HEK293 (cell line): ENCODE data around the gene MED23.

Experiments used
- CTCF ChIA-PET: fragments of 350-600 bp; formaldehyde crosslinking; extraction: SDS; loops from one replicate; lab custom pipeline; 2021; ENCODE audit warnings: antibody characterized with exemption; lab: Yijun Ruan, JAX
- POLR2A ChIA-PET: fragments of 300-600 bp; formaldehyde crosslinking; extraction: SDS; loops from one replicate; lab custom pipeline; 2020; ENCODE audit warnings: antibody characterized with exemption, inconsistent platforms; lab: Yijun Ruan, JAX
- H3K27ac ChIP-seq: fragments of 200-500 bp; sonication (Bioruptor generic); 2 replicates; pipeline ENCODE4 v1.5.1; 2014; ENCODE audit warnings: low read depth, low read length, control low read depth, inconsistent platforms; ENCODE audit errors: extremely low read depth
- H3K36me3 ChIP-seq, 2 experiments: fragments of 200-500 bp in 1 of 2; sonication (Bioruptor generic) in 1 of 2; 1 replicate in 1 of 2; 2 replicates in 1 of 2; pipeline ENCODE4 v1.5.1; 2014 to 2017; ENCODE audit warnings: inconsistent platforms in 2 of 2, low read length in 2 of 2; ENCODE audit not compliant: control insufficient read depth in 2 of 2, insufficient read depth in 1 of 2
- H3K4me1 ChIP-seq: fragments of 200-500 bp; sonication (Bioruptor generic); 2 replicates; pipeline ENCODE4 v1.5.1; 2014; ENCODE audit warnings: mild to moderate bottlenecking, low read length, inconsistent platforms; ENCODE audit not compliant: control insufficient read depth, insufficient read depth
- H3K4me3 ChIP-seq: 2 replicates; pipeline ENCODE4 v1.5.1; 2011; ENCODE audit warnings: low read depth, mild to moderate bottlenecking, control low read depth, low read length, moderate library complexity
- H3K9me3 ChIP-seq: fragments of 200-500 bp; sonication (Bioruptor generic); 2 replicates; pipeline ENCODE4 v1.5.1; 2014; ENCODE audit warnings: low read depth, low read length, inconsistent platforms; ENCODE audit not compliant: control insufficient read depth, insufficient read depth
- INSM2 ChIP-seq: fragments of 450-650 bp; formaldehyde crosslinking; IDR thresholded peaks from 2 replicates; pipeline ENCODE4 v1.5.1; 2016; ENCODE audit warnings: missing biosample characterization, missing genetic modification characterization
- KLF7 ChIP-seq: fragments of 450-650 bp; formaldehyde crosslinking; IDR thresholded peaks from 2 replicates; pipeline ENCODE4 v1.5.1; 2016; ENCODE audit warnings: missing biosample characterization, missing genetic modification characterization, borderline replicate concordance
- REST ChIP-seq: fragments of 450-650 bp; formaldehyde crosslinking; IDR thresholded peaks from 2 replicates; pipeline ENCODE4 v1.5.1; 2016; ENCODE audit warnings: missing biosample characterization, missing genetic modification characterization
- TRIM28 ChIP-seq: IDR thresholded peaks from 2 replicates; pipeline ENCODE4 v1.6.1; 2011; ENCODE audit warnings: low read length, control low read depth, borderline replicate concordance
- TSHZ1 ChIP-seq: fragments of 450-650 bp; formaldehyde crosslinking; IDR thresholded peaks from 2 replicates; pipeline ENCODE4 v1.5.1; 2016; ENCODE audit warnings: missing biosample characterization, missing genetic modification characterization, borderline replicate concordance
- ZBTB1 ChIP-seq: fragments of 450-650 bp; formaldehyde crosslinking; IDR thresholded peaks from 2 replicates; pipeline ENCODE4 v1.5.1; 2016; ENCODE audit warnings: missing biosample characterization, missing genetic modification characterization
- ZBTB20 ChIP-seq: fragments of 450-650 bp; formaldehyde crosslinking; IDR thresholded peaks from 2 replicates; pipeline ENCODE4 v1.5.1; 2016; ENCODE audit warnings: missing biosample characterization, missing genetic modification characterization
- ZNF155 ChIP-seq: fragments of 450-650 bp; formaldehyde crosslinking; IDR thresholded peaks from 2 replicates; pipeline ENCODE4 v1.5.1; 2016; ENCODE audit warnings: missing biosample characterization, missing genetic modification characterization
- ZNF157 ChIP-seq: fragments of 450-650 bp; formaldehyde crosslinking; IDR thresholded peaks from 2 replicates; pipeline ENCODE4 v1.5.1; 2016; ENCODE audit warnings: missing biosample characterization, missing genetic modification characterization
- ZNF26 ChIP-seq: fragments of 450-650 bp; formaldehyde crosslinking; IDR thresholded peaks from 2 replicates; pipeline ENCODE4 v1.5.1; 2016; ENCODE audit warnings: missing biosample characterization, missing genetic modification characterization
- ZNF324 ChIP-seq: fragments of 450-650 bp; formaldehyde crosslinking; IDR thresholded peaks from 2 replicates; pipeline ENCODE4 v1.5.1; 2016; ENCODE audit warnings: missing biosample characterization, missing genetic modification characterization
- ZNF366 ChIP-seq: fragments of 450-650 bp; formaldehyde crosslinking; conservative IDR thresholded peaks from 2 replicates; pipeline ENCODE4 v1.5.1; 2016; ENCODE audit warnings: missing biosample characterization, missing genetic modification characterization
- ZNF416 ChIP-seq: fragments of 450-650 bp; formaldehyde crosslinking; IDR thresholded peaks from 2 replicates; pipeline ENCODE4 v1.5.1; 2016; ENCODE audit warnings: missing biosample characterization, missing genetic modification characterization
- ZNF510 ChIP-seq: fragments of 450-650 bp; formaldehyde crosslinking; IDR thresholded peaks from 2 replicates; pipeline ENCODE4 v1.5.1; 2018; ENCODE audit warnings: mild to moderate bottlenecking, missing genetic modification characterization, missing biosample characterization; ENCODE audit not compliant: insufficient replicate concordance
- ZNF530 ChIP-seq: fragments of 450-650 bp; formaldehyde crosslinking; IDR thresholded peaks from 2 replicates; pipeline ENCODE4 v1.5.1; 2016; ENCODE audit warnings: low read depth, missing biosample characterization, missing genetic modification characterization
- ZNF548 ChIP-seq: fragments of 450-650 bp; formaldehyde crosslinking; IDR thresholded peaks from 2 replicates; pipeline ENCODE4 v1.5.1; 2016; ENCODE audit warnings: missing biosample characterization, missing genetic modification characterization
- ZNF558 ChIP-seq: fragments of 450-650 bp; formaldehyde crosslinking; IDR thresholded peaks from 2 replicates; pipeline ENCODE4 v1.5.1; 2016; ENCODE audit warnings: missing biosample characterization, missing genetic modification characterization
- ZNF580 ChIP-seq: fragments of 450-650 bp; formaldehyde crosslinking; IDR thresholded peaks from 2 replicates; pipeline ENCODE4 v1.5.1; 2016; ENCODE audit warnings: missing biosample characterization, missing genetic modification characterization
- ZNF639 ChIP-seq: fragments of 450-650 bp; formaldehyde crosslinking; IDR thresholded peaks from 2 replicates; pipeline ENCODE4 v1.5.1; 2016; ENCODE audit warnings: missing biosample characterization, missing genetic modification characterization
- ZSCAN16 ChIP-seq: fragments of 450-650 bp; formaldehyde crosslinking; IDR thresholded peaks from 2 replicates; pipeline ENCODE4 v1.5.1; 2016; ENCODE audit warnings: missing biosample characterization, missing genetic modification characterization
- ZSCAN18 ChIP-seq: fragments of 450-650 bp; formaldehyde crosslinking; IDR thresholded peaks from 2 replicates; pipeline ENCODE4 v1.5.1; 2016; ENCODE audit warnings: missing biosample characterization, missing genetic modification characterization
- ZXDB ChIP-seq: fragments of 450-650 bp; formaldehyde crosslinking; IDR thresholded peaks from 2 replicates; pipeline ENCODE4 v1.5.1; 2016; ENCODE audit warnings: missing biosample characterization, missing genetic modification characterization

Gene MED23

GRCh38 chr6:131627724-131628682 lies at the start of gene MED23:
Gene MED23 (minus strand): TSS chr6:131628242. CDS start chr6:131628049, 193 bp downstream.
- Histone ChIP-seq H3K4me1 (0 out of 2 replicates have a peak, but pooled peaks cover 4% of the 10 kb centered on the region), H3K27ac (peak within 1 kb of the TSS; percentile 75), H3K9me3 (no peaks in the 10 kb centered on the region), H3K4me3 (peak within 1 kb of the TSS; percentile 74), H3K36me3 (peaks cover 25 to 36% of the 10 kb centered on the region in 2 experiments)
- CTCF ChIA-PET = interaction anchor here (0.5 to 3.9 kb wide), 73 partner anchors 10 to 1531 kb away, joined by 3 to 84 read pairs (median 4); partner anchors contain the start of genes ARG1 and ENPP3
- POLR2A ChIA-PET = interaction anchor here (0.7 to 1.5 kb wide), 8 partner anchors 8 to 323 kb away, joined by 3 to 9 read pairs (median 4); partner anchors contain the start of gene CCN2
- TF ChIP-seq ZNF558 (tag by site-specific recombination) (peak; percentile 81; the same call in 1 of the 2 replicates), TRIM28 (peak; percentile 96), ZXDB (tag by site-specific recombination) (peak; percentile 98), ZNF510 (peak; percentile 46), ZSCAN16 (tag by site-specific recombination) (no peak), TSHZ1 (tag by site-specific recombination) (peak; percentile 87; the same call in 1 of the 2 replicates), ZNF366 (tag by site-specific recombination) (peak; percentile 93), ZNF416 (tag by site-specific recombination) (0 out of 2 replicates have a peak, but pooled peaks have one; percentile 28), ZNF530 (tag by site-specific recombination) (no peak), ZNF26 (tag by site-specific recombination) (no peak), REST (tag by site-specific recombination) (peak; percentile 80), ZNF324 (tag by site-specific recombination) (peak; percentile 100), INSM2 (tag by site-specific recombination) (peak; percentile 91), ZNF548 (tag by site-specific recombination) (no peak), ZNF155 (tag by site-specific recombination) (no peak), ZNF157 (no peak), ZSCAN18 (tag by site-specific recombination) (peak; percentile 96), ZNF639 (peak; percentile 99), ZBTB20 (tag by site-specific recombination) (peak; percentile 86), ZNF580 (tag by site-specific recombination) (peak; percentile 97), ZBTB1 (tag by site-specific recombination) (no peak), KLF7 (tag by site-specific recombination) (peak; percentile 94)
